Measurements from ENCODE around the gene SCN5A. TPM values are rescaled to one million over a fixed set of nuclear protein-coding genes. Genes with fewer than 3 reads are reported as not detected.

SCN5A gene
- total and polyA plus RNA-seq, 2 of the 4 experiments (the other 2 are of a cell fraction) = 1.9 to 2.0 TPM

DNA sequence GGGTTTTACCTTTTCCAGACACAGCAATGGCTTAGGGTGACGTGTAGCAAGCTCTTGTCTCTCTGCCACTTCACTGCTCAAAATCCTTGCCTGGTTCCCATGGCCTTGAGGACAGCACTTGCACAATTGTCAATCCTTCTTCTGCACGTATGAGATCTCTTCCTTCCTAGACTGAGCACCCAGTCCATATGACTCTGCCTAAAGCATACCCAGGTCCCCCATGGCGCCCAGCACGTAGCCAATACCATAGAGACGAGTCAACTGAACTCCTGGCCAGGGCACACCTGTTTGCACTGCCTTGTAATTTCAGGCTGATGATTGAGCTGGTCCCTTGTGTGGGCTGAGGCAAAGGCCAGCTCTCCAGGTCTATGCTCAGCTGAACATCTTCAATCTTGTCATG is 23.3 kb downstream of the SCN5A start:
- Histone ChIP-seq H2BK20ac (ENCODE audit: low read depth, low read length) (no peak overlapping the region), H3K9me3 (ENCODE audit: control insufficient read depth, insufficient read depth, low read length) (no peaks in the 10 kb centered on the region), H2BK5ac (ENCODE audit: low read depth, low read length, poor library complexity, severe bottlenecking) (no peak overlapping the region), H2AFZ (replicated peaks; ENCODE audit: low read length, poor library complexity) (no peak overlapping the region), H2AK9ac (replicated peaks; ENCODE audit: low read depth, low read length, poor library complexity) (no peak overlapping the region), H3K4me3 (ENCODE audit: insufficient read depth, low read depth, low read length) (no peak overlapping the region), H4K5ac (ENCODE audit: low read depth, low read length) (no peak overlapping the region), H3K9me1 (ENCODE audit: insufficient read depth, low read length) (0 out of 2 replicates have a peak, but pooled peaks cover 3% of the 10 kb centered on the region), H3K4me1 (ENCODE audit: control insufficient read depth, insufficient read depth, low read length) (no peaks in the 10 kb centered on the region), H3K56ac (ENCODE audit: extremely low read depth, insufficient read depth, low read length) (no peak overlapping the region), H2BK15ac (ENCODE audit: low read depth, low read length) (no peak overlapping the region), H3K14ac (replicated peaks; ENCODE audit: low read depth, low read length) (no peak overlapping the region), H3K27ac (ENCODE audit: insufficient read depth, low read length) (no peak overlapping the region), H2AK5ac (ENCODE audit: low read depth, low read length) (no peak overlapping the region), H2BK120ac (ENCODE audit: low read depth, low read length) (no peak overlapping the region), H3K4me2 (ENCODE audit: low read depth, low read length) (no peak overlapping the region), H3K23ac (ENCODE audit: low read depth, low read length) (no peak overlapping the region), H3K9ac (ENCODE audit: low read depth, low read length) (no peak overlapping the region), H3K79me1 (ENCODE audit: low read depth in 1 of 2, low read length in 2 of 2) (no peaks in the 10 kb centered on the region), H3K4ac (ENCODE audit: low read depth, low read length) (no peak overlapping the region), H4K20me1 (ENCODE audit: insufficient read depth, low read length) (no peaks in the 10 kb centered on the region; the same call in 1 of the 2 replicates), H4K91ac (ENCODE audit: insufficient read depth, low read depth, low read length) (no peak overlapping the region), H3K27me3 (ENCODE audit: control insufficient read depth, insufficient read depth, low read length) (no peaks in the 10 kb centered on the region), H3K18ac (ENCODE audit: low read depth, low read length) (no peak overlapping the region), H3K36me3 (ENCODE audit: control insufficient read depth, insufficient read depth, low read length) (no peaks in the 10 kb centered on the region; the same call in 1 of the 2 replicates), H4K8ac (ENCODE audit: low read depth in 2 of 2, low read length in 2 of 2) (no peak overlapping the region)
- intact Hi-C loops (cut with micrococcal nuclease) (no loop called here), dilution Hi-C loops (cut with HindIII; ENCODE audit: low sequenced_read_pairs, unreplicated experiment) (no loop called here), in situ Hi-C loops (cut with MboI; ENCODE audit: low sequenced_read_pairs) (no loop called here)
- POLR2A ChIA-PET (ENCODE audit: unreplicated experiment) = no interaction called here
- 77% methylated on average over 2 of the region's 5 CpGs; no CpG with 5 or more reads in 1 of the 2 experiments for WGBS, 2 experiments (ENCODE audit: extremely low coverage in 2 of 2, insufficient read length in 1 of 2)
- DNase-seq (no peak), ATAC-seq (ENCODE audit: low read depth) (no peak)
- no TSS peak for BruUV-seq (replicated peaks)
- no peak for TF ChIP-seq CTCF (conservative IDR thresholded peaks at IDR 0.05; ENCODE audit: low read depth, low read length)
- no peak for TF ChIP-seq RFX5 (IDR thresholded peaks at IDR 0.05; ENCODE audit: low read depth, low read length)
- no peak for TF ChIP-seq CEBPB (IDR thresholded peaks at IDR 0.05; ENCODE audit: low read depth, low read length)
- no peak for TF ChIP-seq POLR2A (IDR thresholded peaks at IDR 0.05; ENCODE audit: low read depth, low read length)
- TF ChIP-seq RCOR1 (IDR thresholded peaks at IDR 0.05; ENCODE audit: insufficient replicate concordance, low read length) = no peak
- CTCF ChIA-PET = interaction anchor here (0.6 kb wide), 1 partner anchor 403 kb away, joined by 3 read pairs; no protein-coding TSS in a partner anchor

All from IMR-90 (cell line).